Measurements from ENCODE around the gene TBL3.

DNA sequence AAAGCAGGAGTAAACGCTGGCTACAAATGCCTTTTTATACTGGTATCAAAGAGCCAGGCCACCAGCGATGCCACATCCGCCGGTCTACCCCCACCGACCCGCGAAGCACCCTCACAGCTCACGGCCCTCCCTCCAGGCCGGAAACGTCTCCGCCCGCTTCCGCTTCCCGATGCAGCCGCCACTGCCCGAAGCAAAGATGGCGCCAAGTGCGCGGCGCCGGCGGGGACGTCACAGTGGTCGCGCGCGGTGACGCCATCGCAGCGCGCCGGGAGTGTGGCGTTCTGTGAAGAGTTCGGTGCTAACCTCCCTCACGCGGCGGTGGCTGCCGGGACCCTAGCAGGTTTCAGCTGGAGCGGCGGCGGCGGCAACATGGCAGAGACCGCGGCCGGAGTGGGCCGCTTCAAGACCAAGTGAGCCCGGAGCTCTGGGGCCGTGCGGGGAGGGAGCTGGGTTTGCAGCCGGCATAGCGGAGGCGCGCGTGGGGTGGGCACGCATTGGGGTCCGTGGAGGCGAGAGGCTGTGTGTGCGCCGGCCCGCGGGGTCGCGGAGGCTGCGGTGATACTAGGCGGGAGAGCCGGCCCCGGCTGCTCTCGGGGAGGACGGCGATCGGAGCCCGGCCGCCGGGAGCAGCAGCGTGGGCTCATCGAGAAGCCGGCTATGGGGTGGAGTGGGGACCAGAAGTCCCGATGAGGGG lies at the start of gene TBL3:
- TF ChIP-seq, protein P1, sequence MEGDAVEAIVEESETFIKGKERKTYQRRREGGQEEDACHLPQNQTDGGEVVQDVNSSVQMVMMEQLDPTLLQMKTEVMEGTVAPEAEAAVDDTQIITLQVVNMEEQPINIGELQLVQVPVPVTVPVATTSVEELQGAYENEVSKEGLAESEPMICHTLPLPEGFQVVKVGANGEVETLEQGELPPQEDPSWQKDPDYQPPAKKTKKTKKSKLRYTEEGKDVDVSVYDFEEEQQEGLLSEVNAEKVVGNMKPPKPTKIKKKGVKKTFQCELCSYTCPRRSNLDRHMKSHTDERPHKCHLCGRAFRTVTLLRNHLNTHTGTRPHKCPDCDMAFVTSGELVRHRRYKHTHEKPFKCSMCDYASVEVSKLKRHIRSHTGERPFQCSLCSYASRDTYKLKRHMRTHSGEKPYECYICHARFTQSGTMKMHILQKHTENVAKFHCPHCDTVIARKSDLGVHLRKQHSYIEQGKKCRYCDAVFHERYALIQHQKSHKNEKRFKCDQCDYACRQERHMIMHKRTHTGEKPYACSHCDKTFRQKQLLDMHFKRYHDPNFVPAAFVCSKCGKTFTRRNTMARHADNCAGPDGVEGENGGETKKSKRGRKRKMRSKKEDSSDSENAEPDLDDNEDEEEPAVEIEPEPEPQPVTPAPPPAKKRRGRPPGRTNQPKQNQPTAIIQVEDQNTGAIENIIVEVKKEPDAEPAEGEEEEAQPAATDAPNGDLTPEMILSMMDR (IDR thresholded peaks at IDR 0.05): peak in 2 of 6 experiments; percentile 36 to 48
- peak in 1 of 4 donors; percentile 81 for TF ChIP-seq EP300 (IDR thresholded peaks at IDR 0.05)
- TF ChIP-seq POLR2A (IDR thresholded peaks at IDR 0.05): peak in 3 of 4 donors; percentile 73 to 97 (median 94)

All from upper lobe of left lung (tissue), 4 donors.